M059J (cell line): ENCODE measurements around the gene HLA-DQB2. TPM values are rescaled to one million over a fixed set of nuclear protein-coding genes. Genes with fewer than 3 reads are reported as not detected.
A peak's percentile ranks its signal among the peaks of the same experiment; 100 is the strongest.
"Not testable (repeated sequence)": the region's sequence is repeated elsewhere in the genome, so short reads cannot be mapped to it uniquely, and the experiment has no call there.

Experiments
- DNase-seq: peaks from one replicate; pipeline ENCODE4 v3.0.0-alpha.2; 2012; ENCODE audit warnings: low read depth
- total RNA-seq: library from RNA; depleted of rRNA; stranded (reverse); fragments of >200 nt; shearing (Covaris generic); gene quantifications from 2 replicates; pipeline ENCODE4 v1.2.3, GENCODE V29; 2014; rRNA removed

Gene HLA-DQB2
- total RNA-seq, result not detected in 2 replicates

GRCh38 chr6:32763421-32763820 is at the start of gene HLA-DQB2:
Gene HLA-DQB2, minus strand, starts transcription at chr6:32763532. Its CDS starts 62 bp downstream, at chr6:32763470.
- no peak for DNase-seq

GRCh38 chr6:32809171-32809570 is 45.8 kb upstream of the HLA-DQB2 start:
- DNase-seq, result no peak

GRCh38 chr6:32807020-32807580 is 43.8 kb upstream of the HLA-DQB2 start:
- DNase-seq, result no peak

- DNase-seq, result not testable (repeated sequence)
These were observed 42.1 kb upstream of the HLA-DQB2 start for GRCh38 chr6:32805404-32805803.

GRCh38 chr6:32803416-32803815 is 40.1 kb upstream of the HLA-DQB2 start:
- no peak for DNase-seq

- DNase-seq, result no peak
These were observed 36.4 kb upstream of the HLA-DQB2 start for GRCh38 chr6:32799740-32800139.

- DNase-seq, result no peak
These were observed 35.8 kb upstream of the HLA-DQB2 start for GRCh38 chr6:32799168-32799567.

GRCh38 chr6:32796848-32797776 is 33.8 kb upstream of the HLA-DQB2 start:
- peak; percentile 59 for DNase-seq

GRCh38 chr6:32794510-32794909 is 31.2 kb upstream of the HLA-DQB2 start:
- DNase-seq, result no peak

GRCh38 chr6:32792901-32793435 is 29.6 kb upstream of the HLA-DQB2 start:
- no peak for DNase-seq

GRCh38 chr6:32790306-32790705 is 27.0 kb upstream of the HLA-DQB2 start:
- DNase-seq, result no peak

GRCh38 chr6:32785781-32786533 is 22.6 kb upstream of the HLA-DQB2 start:
- peak; percentile 69 for DNase-seq

- DNase-seq, result not testable (repeated sequence)
These were observed 19.6 kb upstream of the HLA-DQB2 start for GRCh38 chr6:32782923-32783322.

- no peak for DNase-seq
These were observed 15.7 kb upstream of the HLA-DQB2 start for GRCh38 chr6:32779036-32779435.

GRCh38 chr6:32775071-32775470 is 11.7 kb upstream of the HLA-DQB2 start:
- DNase-seq, result no peak

- no peak for DNase-seq
These were observed 11.1 kb upstream of the HLA-DQB2 start for GRCh38 chr6:32774426-32774825.

GRCh38 chr6:32772656-32773055 is 9.3 kb upstream of the HLA-DQB2 start:
- DNase-seq, result no peak

GRCh38 chr6:32764048-32764447 is 716 bp upstream of the HLA-DQB2 start:
- no peak for DNase-seq

- no peak for DNase-seq
These were observed 1.8 kb downstream of the HLA-DQB2 start for GRCh38 chr6:32761548-32761947.

GRCh38 chr6:32761072-32761471 is 2.3 kb downstream of the HLA-DQB2 start:
- DNase-seq, result no peak

GRCh38 chr6:32759669-32760068 is 3.7 kb downstream of the HLA-DQB2 start:
- no peak for DNase-seq

GRCh38 chr6:32752580-32752979 is 10.8 kb downstream of the HLA-DQB2 start:
- DNase-seq, result peak; percentile 85
